Ascending aorta (tissue), 2 donors: ENCODE data around the gene ZG16. TPM values are rescaled to one million over a fixed set of nuclear protein-coding genes. Genes with fewer than 3 reads are reported as not detected.
"Not testable (repeated sequence)": the region's sequence is repeated elsewhere in the genome, so short reads cannot be mapped to it uniquely, and the experiment has no call there.

ENCODE experiments used
- DNase-seq, 2 donors: peaks; one replicate each; pipeline ENCODE4 v3.0.0-alpha.2; 2019; ENCODE audit warnings: low spot score in 2 of 2
- H3K27ac ChIP-seq, 2 donors: fragments of 200-600 bp; sonication (generic); one replicate each; pipeline ENCODE4 v1.5.1; 2016 to 2017; ENCODE audit warnings: mild to moderate bottlenecking in 1 of 2
- H3K27me3 ChIP-seq: fragments of 200-600 bp; sonication (generic); one replicate; pipeline ENCODE4 v1.5.1; 2017
- H3K36me3 ChIP-seq, 2 donors: fragments of 200-600 bp; sonication (generic); one replicate each; pipeline ENCODE4 v1.5.1; 2016
- H3K4me1 ChIP-seq, 2 donors: fragments of 200-600 bp; sonication (generic); one replicate each; pipeline ENCODE4 v1.5.1; 2016 to 2017; ENCODE audit warnings: mild to moderate bottlenecking in 1 of 2
- H3K4me3 ChIP-seq, 2 donors: fragments of 200-600 bp; sonication (generic); one replicate each; pipeline ENCODE4 v1.5.1; 2016 to 2017; ENCODE audit warnings: mild to moderate bottlenecking in 1 of 2
- H3K9me3 ChIP-seq, 2 donors: fragments of 200-600 bp; sonication (generic); one replicate each; pipeline ENCODE4 v1.5.1; 2016
- intact Hi-C: fragments of 100-400 bp; cut with DNase I; formaldehyde crosslinking; loops from one replicate; pipeline ENCODE4 v1.15.1; 2023
- total RNA-seq: library from RNA; depleted of rRNA; stranded (reverse); fragments of >200 nt; gene quantifications from one replicate; pipeline ENCODE4 v1.1.0, GENCODE V29; 2016
- TF ChIP-seq, protein P1 (sequence below), 3 experiments: fragments of 200-600 bp in 2 of 3; fragments of 450-650 bp in 1 of 3; sonication (generic) in 2 of 3; IDR thresholded peaks; one replicate each; pipeline ENCODE4 v1.5.1; 2016 to 2019; ENCODE audit warnings: antibody characterized with exemption in 3 of 3, mild to moderate bottlenecking in 1 of 3, moderate library complexity in 1 of 3

Gene ZG16
- total RNA-seq, 1 donor from 2014 or later = 0.21 TPM

GRCh38 chr16:29766571-29766970, 11.5 kb upstream of the ZG16 start:
- Histone ChIP-seq H3K27ac (no peak overlapping the region), H3K9me3 (no peaks in the 10 kb centered on the region), H3K36me3 (no peaks in the 10 kb centered on the region), H3K4me3 (no peak overlapping the region), H3K27me3 (no peaks in the 10 kb centered on the region), H3K4me1 (no peaks in the 10 kb centered on the region)
- DNase-seq = no peak
- intact Hi-C loops = no loop called here
- TF ChIP-seq, protein P1, sequence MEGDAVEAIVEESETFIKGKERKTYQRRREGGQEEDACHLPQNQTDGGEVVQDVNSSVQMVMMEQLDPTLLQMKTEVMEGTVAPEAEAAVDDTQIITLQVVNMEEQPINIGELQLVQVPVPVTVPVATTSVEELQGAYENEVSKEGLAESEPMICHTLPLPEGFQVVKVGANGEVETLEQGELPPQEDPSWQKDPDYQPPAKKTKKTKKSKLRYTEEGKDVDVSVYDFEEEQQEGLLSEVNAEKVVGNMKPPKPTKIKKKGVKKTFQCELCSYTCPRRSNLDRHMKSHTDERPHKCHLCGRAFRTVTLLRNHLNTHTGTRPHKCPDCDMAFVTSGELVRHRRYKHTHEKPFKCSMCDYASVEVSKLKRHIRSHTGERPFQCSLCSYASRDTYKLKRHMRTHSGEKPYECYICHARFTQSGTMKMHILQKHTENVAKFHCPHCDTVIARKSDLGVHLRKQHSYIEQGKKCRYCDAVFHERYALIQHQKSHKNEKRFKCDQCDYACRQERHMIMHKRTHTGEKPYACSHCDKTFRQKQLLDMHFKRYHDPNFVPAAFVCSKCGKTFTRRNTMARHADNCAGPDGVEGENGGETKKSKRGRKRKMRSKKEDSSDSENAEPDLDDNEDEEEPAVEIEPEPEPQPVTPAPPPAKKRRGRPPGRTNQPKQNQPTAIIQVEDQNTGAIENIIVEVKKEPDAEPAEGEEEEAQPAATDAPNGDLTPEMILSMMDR (IDR thresholded peaks at IDR 0.05) = no peak

- DNase-seq = no peak
- Histone ChIP-seq H3K36me3 (no peaks in the 10 kb centered on the region), H3K27me3 (no peaks in the 10 kb centered on the region), H3K4me3 (no peak overlapping the region), H3K9me3 (no peaks in the 10 kb centered on the region), H3K4me1 (no peaks in the 10 kb centered on the region), H3K27ac (no peak overlapping the region)
- TF ChIP-seq, protein P1 (IDR thresholded peaks at IDR 0.05) = no peak
- intact Hi-C loops = no loop called here
These were observed 11.0 kb upstream of the ZG16 start for GRCh38 chr16:29767062-29767461.

DNA sequence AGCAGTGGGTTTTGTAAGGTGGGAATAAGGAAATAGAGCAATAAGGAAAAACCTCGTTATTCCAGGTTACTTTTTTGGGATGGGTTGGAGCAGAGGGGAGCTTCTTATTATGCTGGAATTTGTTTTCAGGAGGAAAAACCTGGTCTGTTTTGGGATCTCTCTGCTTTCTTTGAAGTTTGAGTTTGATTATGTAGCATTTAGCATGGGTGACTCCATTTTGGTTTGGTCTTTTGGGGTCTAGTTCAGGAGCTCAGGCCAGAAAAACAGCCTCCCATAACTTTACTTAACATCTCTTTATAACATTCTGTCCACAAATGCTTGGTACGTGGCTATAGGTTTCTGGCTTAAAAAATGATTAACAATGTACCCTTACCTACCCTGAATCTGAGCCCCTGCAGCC, 8.5 kb upstream of the ZG16 start:
- TF ChIP-seq, protein P1 (IDR thresholded peaks at IDR 0.05) = no peak
- H3K4me3 ChIP-seq = no peak overlapping the region
- no peaks in the 10 kb centered on the region for H3K36me3 ChIP-seq
- intact Hi-C loops = no loop called here
- H3K27ac ChIP-seq = no peak overlapping the region
- no peaks in the 10 kb centered on the region for H3K4me1 ChIP-seq
- no peaks in the 10 kb centered on the region for H3K27me3 ChIP-seq
- DNase-seq = no peak
- no peaks in the 10 kb centered on the region for H3K9me3 ChIP-seq

DNA sequence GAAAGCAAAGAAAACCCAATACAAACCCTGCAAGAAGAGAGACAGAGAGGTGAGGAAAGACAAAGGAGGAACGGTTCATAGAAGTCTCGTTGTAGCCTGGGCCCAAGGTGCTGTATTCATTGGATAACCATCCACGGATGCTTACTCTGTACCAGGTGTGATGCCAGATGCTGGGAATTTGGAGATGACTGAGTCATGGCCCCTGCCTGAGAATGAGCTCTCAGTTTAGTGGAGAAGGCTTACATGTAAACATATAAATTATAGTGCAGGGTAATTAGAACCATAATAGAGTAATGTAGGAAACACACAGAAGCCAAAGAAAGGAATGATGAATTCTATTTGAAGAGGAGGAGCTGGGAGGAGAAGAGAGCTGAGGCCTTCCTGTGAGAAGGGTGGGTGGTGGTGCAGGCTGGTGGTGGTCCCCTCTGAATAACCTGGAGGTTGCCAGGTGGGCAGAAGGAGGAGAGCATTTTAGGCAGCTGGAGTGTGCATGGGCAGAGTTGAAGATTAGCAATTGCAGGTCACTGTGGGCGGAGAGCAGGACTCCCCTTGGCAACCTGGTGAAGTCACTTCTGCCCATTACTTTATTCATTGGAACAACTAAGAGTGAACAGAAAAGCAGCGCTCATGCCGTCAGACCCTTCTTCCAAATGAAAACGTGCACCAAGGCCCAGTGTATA, 7.7 kb upstream of the ZG16 start:
- no peak overlapping the region for H3K4me3 ChIP-seq
- no peaks in the 10 kb centered on the region for H3K27me3 ChIP-seq
- H3K36me3 ChIP-seq = no peaks in the 10 kb centered on the region
- TF ChIP-seq, protein P1 (IDR thresholded peaks at IDR 0.05) = no peak
- H3K9me3 ChIP-seq = no peaks in the 10 kb centered on the region
- intact Hi-C loops = no loop called here
- no peak overlapping the region for H3K27ac ChIP-seq
- H3K4me1 ChIP-seq = no peaks in the 10 kb centered on the region
- no peak for DNase-seq

GRCh38 chr16:29772330-29772729, 5.7 kb upstream of the ZG16 start:
- DNase-seq, H3K4me3 ChIP-seq, H3K9me3 ChIP-seq, H3K27ac ChIP-seq, H3K27me3 ChIP-seq, intact Hi-C loops, H3K36me3 ChIP-seq, H3K4me1 ChIP-seq: not testable (repeated sequence)

DNA sequence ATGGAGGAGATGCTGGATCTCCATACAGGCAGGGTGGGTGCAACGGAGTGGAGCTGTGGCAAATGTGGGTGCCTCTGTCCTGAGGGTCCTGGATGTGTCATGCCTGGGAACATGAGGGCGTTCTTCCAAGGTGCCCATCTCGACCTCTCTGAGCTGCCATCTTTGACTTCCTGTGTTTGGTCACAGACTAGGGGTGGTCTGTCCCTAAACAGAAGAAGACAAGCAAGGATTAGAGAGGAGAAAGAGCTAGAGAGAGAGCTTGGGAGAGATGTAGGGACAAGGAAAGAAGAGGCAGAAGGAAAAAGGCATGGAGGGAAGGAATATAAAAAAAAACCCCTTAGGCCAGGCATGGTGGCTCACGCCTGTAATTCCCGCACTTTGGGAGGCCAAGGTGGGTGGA, 3.3 kb upstream of the ZG16 start:
- Histone ChIP-seq H3K4me3 (no peak overlapping the region), H3K27me3 (no peaks in the 10 kb centered on the region), H3K4me1 (no peaks in the 10 kb centered on the region), H3K9me3 (no peaks in the 10 kb centered on the region), H3K36me3 (no peaks in the 10 kb centered on the region), H3K27ac (no peak overlapping the region)
- DNase-seq = no peak
- intact Hi-C loops = no loop called here
- TF ChIP-seq, protein P1 (IDR thresholded peaks at IDR 0.05) = no peak
